MM.1S (cell line): ENCODE data around the gene AKAP8.

ENCODE experiments used
- EZH2 ChIP-seq: fragments of 300-600 bp; sonication (generic); optimal IDR thresholded peaks from 2 replicates; pipeline ENCODE3; 2017; ENCODE audit warnings: low read depth, mild to moderate bottlenecking, antibody characterized with exemption, low read length, mixed read lengths
- TF ChIP-seq, protein P1 (sequence below): fragments of 300-600 bp; sonication (generic); IDR thresholded peaks from 2 replicates; pipeline ENCODE4 v1.5.1; 2016; ENCODE audit warnings: antibody characterized with exemption, low read length, mixed read lengths

DNA sequence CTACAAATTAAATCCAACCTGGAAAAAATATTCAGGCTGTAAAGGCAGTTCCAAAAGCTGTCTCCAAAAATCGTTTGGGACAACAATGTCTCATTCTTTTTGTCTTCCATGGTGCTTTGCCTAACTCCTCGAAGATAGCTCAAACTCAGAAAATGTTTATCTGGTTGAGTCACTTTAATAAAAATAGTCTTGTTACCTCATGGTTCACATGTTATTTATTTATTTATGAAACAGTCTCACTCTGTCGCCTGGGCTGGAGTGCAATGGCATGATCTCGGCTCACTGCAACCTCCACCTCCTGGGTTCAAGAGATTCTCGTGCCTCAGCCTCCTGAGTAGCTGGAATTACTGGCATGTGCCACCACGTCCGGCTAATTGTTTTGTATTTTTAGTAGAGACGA lies 42.4 kb downstream of the AKAP8 start:
- TF ChIP-seq EZH2, result no peak
- TF ChIP-seq, protein P1, sequence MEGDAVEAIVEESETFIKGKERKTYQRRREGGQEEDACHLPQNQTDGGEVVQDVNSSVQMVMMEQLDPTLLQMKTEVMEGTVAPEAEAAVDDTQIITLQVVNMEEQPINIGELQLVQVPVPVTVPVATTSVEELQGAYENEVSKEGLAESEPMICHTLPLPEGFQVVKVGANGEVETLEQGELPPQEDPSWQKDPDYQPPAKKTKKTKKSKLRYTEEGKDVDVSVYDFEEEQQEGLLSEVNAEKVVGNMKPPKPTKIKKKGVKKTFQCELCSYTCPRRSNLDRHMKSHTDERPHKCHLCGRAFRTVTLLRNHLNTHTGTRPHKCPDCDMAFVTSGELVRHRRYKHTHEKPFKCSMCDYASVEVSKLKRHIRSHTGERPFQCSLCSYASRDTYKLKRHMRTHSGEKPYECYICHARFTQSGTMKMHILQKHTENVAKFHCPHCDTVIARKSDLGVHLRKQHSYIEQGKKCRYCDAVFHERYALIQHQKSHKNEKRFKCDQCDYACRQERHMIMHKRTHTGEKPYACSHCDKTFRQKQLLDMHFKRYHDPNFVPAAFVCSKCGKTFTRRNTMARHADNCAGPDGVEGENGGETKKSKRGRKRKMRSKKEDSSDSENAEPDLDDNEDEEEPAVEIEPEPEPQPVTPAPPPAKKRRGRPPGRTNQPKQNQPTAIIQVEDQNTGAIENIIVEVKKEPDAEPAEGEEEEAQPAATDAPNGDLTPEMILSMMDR, result no peak
